HG03045 (cell line): Measurements from ENCODE around the gene MCF2L2.

Experiments used
- ATAC-seq: cut with Tn5 transposase; IDR thresholded peaks from one replicate; pipeline ENCODE4 v1.9.1; 2021; ENCODE audit warnings: mild to moderate bottlenecking, moderate library complexity; ENCODE audit not compliant: unreplicated experiment

The MCF2L2 gene

GRCh38 chr3:183272791-183273190 lies 155.6 kb downstream of the MCF2L2 start:
- ATAC-seq = no peak

GRCh38 chr3:183272142-183272541 lies 156.3 kb downstream of the MCF2L2 start:
- no peak for ATAC-seq

- no peak for ATAC-seq
Measured at GRCh38 chr3:183270344-183270743, 158.1 kb downstream of the MCF2L2 start.

GRCh38 chr3:183269345-183269744 lies 159.1 kb downstream of the MCF2L2 start:
- ATAC-seq = no peak

- ATAC-seq = no peak
Measured at GRCh38 chr3:183268366-183268765, 160.1 kb downstream of the MCF2L2 start.

- no peak for ATAC-seq
Measured at GRCh38 chr3:183267140-183267539, 161.3 kb downstream of the MCF2L2 start.

- no peak for ATAC-seq
Measured at GRCh38 chr3:183266454-183266853, 162.0 kb downstream of the MCF2L2 start.

GRCh38 chr3:183265834-183266417 lies 162.5 kb downstream of the MCF2L2 start:
- no peak for ATAC-seq

GRCh38 chr3:183265157-183265642 lies 163.2 kb downstream of the MCF2L2 start:
- no peak for ATAC-seq

- ATAC-seq = no peak
Measured at GRCh38 chr3:183264268-183264667, 164.2 kb downstream of the MCF2L2 start.

- no peak for ATAC-seq
Measured at GRCh38 chr3:183262875-183263378, 165.5 kb downstream of the MCF2L2 start.

- no peak for ATAC-seq
Measured at GRCh38 chr3:183261151-183261724, 167.2 kb downstream of the MCF2L2 start.

- ATAC-seq = no peak
Measured at GRCh38 chr3:183260167-183260904, 168.1 kb downstream of the MCF2L2 start.

- ATAC-seq = no peak
Measured at GRCh38 chr3:183259621-183260020, 168.8 kb downstream of the MCF2L2 start.

GRCh38 chr3:183259087-183259486 lies 169.3 kb downstream of the MCF2L2 start:
- no peak for ATAC-seq

- no peak for ATAC-seq
Measured at GRCh38 chr3:183255348-183255730, 173.1 kb downstream of the MCF2L2 start.

GRCh38 chr3:183254487-183255347 lies 173.7 kb downstream of the MCF2L2 start:
- no peak for ATAC-seq

GRCh38 chr3:183253528-183254486 lies 174.6 kb downstream of the MCF2L2 start:
- ATAC-seq = no peak

GRCh38 chr3:183252973-183253527 lies 175.4 kb downstream of the MCF2L2 start, which contains the start of gene B3GNT5:
TSS of gene B3GNT5 (plus strand) at chr3:183253253. CDS start at chr3:183269799, 16,546 bp downstream.
- no peak for ATAC-seq
